ENCODE results near the gene MICAL2.
A peak's percentile ranks its signal among the peaks of the same experiment; 100 is the strongest.

Gene MICAL2

GRCh38 chr11:12102588-12103410, 7.6 kb upstream of the MICAL2 start:
- peak; percentile 26 for TF ChIP-seq CTCF (conservative IDR thresholded peaks at IDR 0.05)
- H3K27ac ChIP-seq = no peak overlapping the region

GRCh38 chr11:12103411-12104225, 6.8 kb upstream of the MICAL2 start:
- TF ChIP-seq CTCF (conservative IDR thresholded peaks at IDR 0.05) = no peak
- no peak overlapping the region for H3K27ac ChIP-seq

DNA sequence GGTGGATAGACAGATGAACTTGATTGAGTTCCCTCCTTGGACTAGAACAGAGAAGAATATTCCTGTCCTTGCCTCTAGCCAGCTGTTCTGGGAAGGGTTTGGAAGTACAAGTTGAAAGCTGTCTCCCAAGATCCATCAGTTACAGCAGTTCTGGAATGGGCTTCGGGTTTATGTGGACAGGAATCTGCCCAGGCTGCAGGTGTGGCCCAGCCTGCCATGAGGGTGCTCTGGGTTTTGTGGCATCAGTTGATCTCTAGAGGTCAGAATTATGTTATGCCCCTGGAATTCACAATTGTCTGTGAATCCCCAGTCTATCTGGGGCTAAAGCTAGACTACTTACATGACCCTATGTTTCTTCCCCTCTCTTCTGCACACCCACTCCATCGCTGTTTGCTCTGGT, 4.9 kb upstream of the MICAL2 start:
- no peak for TF ChIP-seq CTCF (conservative IDR thresholded peaks at IDR 0.05)
- no peak overlapping the region for H3K27ac ChIP-seq

DNA sequence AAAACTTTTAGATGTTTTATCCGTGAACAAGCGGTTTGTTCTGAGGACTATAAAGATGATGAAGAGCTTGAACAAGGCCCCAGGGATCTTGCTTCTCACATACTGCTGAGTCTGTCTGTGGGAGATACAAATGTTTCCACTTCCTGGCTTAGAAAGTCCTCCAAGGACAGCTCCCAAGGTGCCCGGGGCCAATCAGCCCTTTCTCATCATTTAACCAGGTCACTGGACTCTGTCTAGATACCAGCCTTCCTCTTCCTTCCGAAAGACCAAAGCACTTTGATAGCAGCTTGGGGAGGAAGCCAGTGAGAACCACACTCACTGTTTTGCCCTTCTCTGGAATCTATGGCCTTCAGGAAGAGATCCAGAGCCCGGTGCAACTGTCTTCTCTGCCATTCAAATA, 4.3 kb upstream of the MICAL2 start:
- H3K27ac ChIP-seq = no peak overlapping the region
- TF ChIP-seq CTCF (conservative IDR thresholded peaks at IDR 0.05) = no peak

DNA sequence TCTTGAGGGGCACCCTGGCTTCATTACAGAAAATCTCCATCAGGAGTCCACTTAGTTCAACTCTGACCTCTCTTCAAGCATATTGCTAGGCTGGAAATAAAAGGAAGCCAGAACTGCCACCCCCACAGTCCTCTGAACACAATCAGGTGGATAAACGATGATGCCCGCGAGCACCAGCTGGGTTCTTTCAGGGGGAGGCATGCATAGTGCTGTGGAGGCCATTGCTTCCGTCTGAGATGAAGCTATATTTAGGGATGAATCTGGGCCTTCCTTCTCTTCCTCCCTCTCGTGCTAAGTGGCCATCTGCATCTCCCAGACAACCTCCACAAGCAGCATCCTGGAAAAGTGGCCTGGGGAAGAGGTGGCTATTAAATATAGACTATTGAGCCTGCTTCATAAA, 3.9 kb upstream of the MICAL2 start:
- no peak overlapping the region for H3K27ac ChIP-seq
- no peak for TF ChIP-seq CTCF (conservative IDR thresholded peaks at IDR 0.05)

DNA sequence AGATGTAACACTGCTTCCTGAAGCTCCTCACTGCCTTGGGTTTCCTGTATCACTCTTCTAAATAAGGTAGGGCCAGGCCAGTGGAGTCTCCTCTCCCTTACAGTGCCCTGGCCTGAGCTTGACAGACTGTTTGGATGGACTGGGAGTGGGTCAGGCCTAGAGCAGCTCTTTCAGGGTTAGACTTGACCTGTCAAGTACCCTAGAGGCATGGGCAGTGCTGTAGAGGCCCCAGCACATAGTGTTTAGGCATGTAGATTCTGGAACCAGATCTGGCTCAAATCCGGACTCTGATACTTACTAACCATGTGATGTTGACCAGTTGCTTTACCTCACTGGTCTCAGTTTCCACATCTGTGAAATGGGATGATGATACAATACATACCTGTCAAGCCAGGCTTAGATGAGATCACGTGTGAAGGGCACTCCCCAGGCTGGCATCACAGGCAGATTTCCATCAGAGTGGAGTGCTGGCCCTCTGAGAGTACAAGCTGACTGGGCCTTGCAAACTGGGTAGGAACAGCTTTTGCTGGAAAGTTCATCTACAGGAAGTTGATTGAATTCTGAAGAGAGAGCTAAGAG, 1.4 kb upstream of the MICAL2 start:
- H3K27ac ChIP-seq = no peak overlapping the region
- no peak for TF ChIP-seq CTCF (conservative IDR thresholded peaks at IDR 0.05)

GRCh38 chr11:12109591-12110196, 696 bp upstream of the MICAL2 start:
- no peak for TF ChIP-seq CTCF (conservative IDR thresholded peaks at IDR 0.05)
- H3K27ac ChIP-seq = no peak overlapping the region; the same call in 1 of the 2 replicates

All from VCaP (cell line).